Endothelial cell of hepatic sinusoid (primary cell): ENCODE measurements around the gene ETV6.

ENCODE experiments used
- in situ Hi-C: cut with HindIII; loops from 2 replicates; pipeline ENCODE4 v1.10.0; 2017; ENCODE audit warnings: low sequenced_read_pairs

ETV6 gene

GRCh38 chr12:11755302-11755930 is 105.9 kb downstream of the ETV6 start:
- in situ Hi-C loops: loop anchor here (5.0 kb wide), 1 partner anchor 43 kb away; no protein-coding TSS in a partner anchor

- in situ Hi-C loops: loop anchor here (5.0 kb wide), 1 partner anchor 44 kb away; no protein-coding TSS in a partner anchor
Observed at GRCh38 chr12:11756022-11756421, 106.5 kb downstream of the ETV6 start.

GRCh38 chr12:11756523-11756922 is 107.0 kb downstream of the ETV6 start:
- in situ Hi-C loops: loop anchor here (5.0 kb wide), 1 partner anchor 44 kb away; no protein-coding TSS in a partner anchor

- in situ Hi-C loops: loop anchor here (5.0 kb wide), 1 partner anchor 45 kb away; no protein-coding TSS in a partner anchor
Observed at GRCh38 chr12:11757095-11757494, 107.6 kb downstream of the ETV6 start.

- in situ Hi-C loops: loop anchor here (5.0 kb wide), 1 partner anchor 45 kb away; no protein-coding TSS in a partner anchor
Observed at GRCh38 chr12:11757531-11757930, 108.1 kb downstream of the ETV6 start.

GRCh38 chr12:11758087-11758486 is 108.6 kb downstream of the ETV6 start:
- in situ Hi-C loops: loop anchor here (5.0 kb wide), 1 partner anchor 46 kb away; no protein-coding TSS in a partner anchor

- in situ Hi-C loops: loop anchor here (5.0 kb wide), 1 partner anchor 47 kb away; no protein-coding TSS in a partner anchor
Observed at GRCh38 chr12:11758510-11759493, 109.3 kb downstream of the ETV6 start.

- in situ Hi-C loops: loop anchor here (5.0 kb wide), 1 partner anchor 47 kb away; no protein-coding TSS in a partner anchor
Observed at GRCh38 chr12:11759494-11759878, 110.0 kb downstream of the ETV6 start.

GRCh38 chr12:11759899-11760298 is 110.4 kb downstream of the ETV6 start:
- in situ Hi-C loops: loop anchor here (5.0 kb wide), 1 partner anchor 48 kb away; no protein-coding TSS in a partner anchor

GRCh38 chr12:11761869-11762567 is 112.5 kb downstream of the ETV6 start:
- in situ Hi-C loops: no loop called here

GRCh38 chr12:11762723-11763326 is 113.4 kb downstream of the ETV6 start:
- in situ Hi-C loops: no loop called here

- in situ Hi-C loops: no loop called here
Observed at GRCh38 chr12:11763760-11764520, 114.5 kb downstream of the ETV6 start.

- in situ Hi-C loops: no loop called here
Observed at GRCh38 chr12:11764837-11765236, 115.4 kb downstream of the ETV6 start.

- in situ Hi-C loops: no loop called here
Observed at GRCh38 chr12:11765421-11765816, 115.9 kb downstream of the ETV6 start.

GRCh38 chr12:11765817-11766794 is 116.6 kb downstream of the ETV6 start:
- in situ Hi-C loops: no loop called here

GRCh38 chr12:11767029-11767724 is 117.7 kb downstream of the ETV6 start:
- in situ Hi-C loops: no loop called here

GRCh38 chr12:11767798-11768197 is 118.3 kb downstream of the ETV6 start:
- in situ Hi-C loops: no loop called here
